DMS79 (cell line): ENCODE data around the gene TMEM88.
A peak's percentile ranks its signal among the peaks of the same experiment; 100 is the strongest.
"Not testable (repeated sequence)": the region's sequence is repeated elsewhere in the genome, so short reads cannot be mapped to it uniquely, and the experiment has no call there.

Experiments
- DNase-seq: peaks from one replicate; lab custom pipeline; 2025; lab: John Stamatoyannopoulos, UW

TMEM88 gene

GRCh38 chr17:7856011-7856810 lies 1.3 kb downstream of the TMEM88 start:
- peak; percentile 32 for DNase-seq

- DNase-seq = peak; percentile 98
Measured at GRCh38 chr17:7856811-7857712, 2.2 kb downstream of the TMEM88 start, which contains the start of gene NAA38. TSS of gene NAA38 (minus strand) at chr17:7857559. CDS start at chr17:7857463, 96 bp downstream.

- peak; percentile 88 for DNase-seq
Measured at GRCh38 chr17:7857713-7858521, 3.1 kb downstream of the TMEM88 start, which contains the start of gene CYB5D1. TSS of gene CYB5D1 (plus strand) at chr17:7858003. CDS start at chr17:7858135, 132 bp downstream.

GRCh38 chr17:7858522-7858810 lies 3.6 kb downstream of the TMEM88 start:
- DNase-seq = peak; percentile 24

- DNase-seq = no peak
Measured at GRCh38 chr17:7859028-7859427, 4.2 kb downstream of the TMEM88 start.

GRCh38 chr17:7862692-7863437 lies 8.0 kb downstream of the TMEM88 start:
- peak; percentile 56 for DNase-seq

GRCh38 chr17:7864384-7864783 lies 9.5 kb downstream of the TMEM88 start:
- not testable (repeated sequence) for DNase-seq

- DNase-seq = no peak
Measured at GRCh38 chr17:7864995-7865650, 10.3 kb downstream of the TMEM88 start.

- no peak for DNase-seq
Measured at GRCh38 chr17:7867881-7868329, 13.0 kb downstream of the TMEM88 start.

- no peak for DNase-seq
Measured at GRCh38 chr17:7873051-7873450, 18.2 kb downstream of the TMEM88 start.

- DNase-seq = no peak
Measured at GRCh38 chr17:7875804-7876370, 21.0 kb downstream of the TMEM88 start.

- DNase-seq = no peak
Measured at GRCh38 chr17:7878234-7878633, 23.4 kb downstream of the TMEM88 start.

GRCh38 chr17:7880076-7880868 lies 25.4 kb downstream of the TMEM88 start:
- no peak for DNase-seq

- DNase-seq = peak; percentile 52
Measured at GRCh38 chr17:7881276-7882054, 26.6 kb downstream of the TMEM88 start.

GRCh38 chr17:7882068-7882467 lies 27.2 kb downstream of the TMEM88 start:
- peak; percentile 52 for DNase-seq

- DNase-seq = no peak
Measured at GRCh38 chr17:7882629-7883028, 27.8 kb downstream of the TMEM88 start.

GRCh38 chr17:7883781-7884386 lies 29.0 kb downstream of the TMEM88 start:
- peak; percentile 28 for DNase-seq
